HCT116 (cell line): ENCODE data around the gene OTOGL. TPM values are rescaled to one million over a fixed set of nuclear protein-coding genes. Genes with fewer than 3 reads are reported as not detected.

Experiments used
- ATAC-seq: fragments of 200-7000 bp; cut with Tn5 transposase; 2 replicates; pipeline ENCODE4 v1.9.1; 2020; ENCODE audit warnings: mild to moderate bottlenecking, moderate library complexity
- BruUV-seq: library from RNA; stranded (reverse); fragments of 400-500 nt; replicated peaks from 2 replicates; lab custom pipeline; 2021; lab: Mats Ljungman, UMichigan
- CTCF ChIA-PET: fragments of 300-600 bp; sonication (Branson Sonifier 250); formaldehyde crosslinking; loops from one replicate; lab custom pipeline; 2021; ENCODE audit warnings: antibody characterized with exemption; lab: Charles Lee
- POLR2A ChIA-PET: fragments of 300-600, 350-600 bp; sonication (Branson Sonifier 250); formaldehyde crosslinking; loops from one replicate; lab custom pipeline; 2021; ENCODE audit warnings: antibody characterized with exemption; lab: Charles Lee
- RAD21 ChIA-PET, 2 experiments: fragments of 300-600 bp; sonication (Branson Sonifier 250); formaldehyde crosslinking; loops; one replicate each; lab custom pipeline; 2023; ENCODE audit warnings: low total read pairs in 2 of 2; ENCODE audit not compliant: uncharacterized antibody in 2 of 2, unreplicated experiment in 2 of 2, low non-redundant PET in 1 of 2; lab: Charles Lee
- DNase-seq: peaks from one replicate; pipeline ENCODE4 v3.0.0-alpha.2; 2010; ENCODE audit warnings: low read depth, low spot score
- H2AFZ ChIP-seq: fragments of 200-600 bp; shearing (Covaris generic), sonication (generic); 2 replicates; pipeline ENCODE4 v1.6.1; 2017; ENCODE audit warnings: low read depth, mixed run types, mixed read lengths, antibody characterized with exemption, low read length; ENCODE audit not compliant: poor library complexity, severe bottlenecking
- H3K27ac ChIP-seq: 2 replicates; pipeline ENCODE4 v1.5.1; 2012; ENCODE audit warnings: low read depth, low read length
- H3K27me3 ChIP-seq: fragments of 200-600 bp; sonication (generic); 2 replicates; pipeline ENCODE4 v1.6.1; 2016; ENCODE audit warnings: mixed run types, low read length, mixed read lengths; ENCODE audit not compliant: insufficient read depth
- H3K36me3 ChIP-seq, 2 experiments: fragments of 200-500 bp in 1 of 2; fragments of 200-600 bp in 1 of 2; sonication (Bioruptor generic) in 1 of 2; sonication (generic) in 1 of 2; 2 replicates each; pipeline versions ENCODE4 v1.5.1 to v1.6.1; 2014 to 2016; ENCODE audit warnings: low read length in 2 of 2, inconsistent platforms in 1 of 2, mixed read lengths in 1 of 2, mixed run types in 1 of 2; ENCODE audit not compliant: insufficient read depth in 2 of 2, control insufficient read depth in 1 of 2
- H3K4me1 ChIP-seq, 2 experiments: fragments of 200-600 bp in 1 of 2; sonication (generic) in 1 of 2; 2 replicates each; pipeline versions ENCODE4 v1.5.1 to v1.6.1; 2012 to 2017; ENCODE audit warnings: low read length in 2 of 2, inconsistent platforms in 1 of 2, mild to moderate bottlenecking in 1 of 2, mixed read lengths in 1 of 2, mixed run types in 1 of 2, moderate library complexity in 1 of 2; ENCODE audit not compliant: insufficient read depth in 2 of 2, control insufficient read depth in 1 of 2
- H3K4me2 ChIP-seq: fragments of 200-600 bp; sonication (generic); 2 replicates; pipeline ENCODE4 v1.6.1; 2017; ENCODE audit warnings: mixed run types, low read length, mixed read lengths
- H3K4me3 ChIP-seq, 2 experiments: fragments of 200-600 bp in 1 of 2; sonication (generic) in 1 of 2; replicated peaks in 1 of 2; 2 replicates each; pipeline ENCODE4 v1.5.1; 2011 to 2016; ENCODE audit warnings: low read length in 2 of 2, control low read depth in 1 of 2, low read depth in 1 of 2, mild to moderate bottlenecking in 1 of 2, mixed read lengths in 1 of 2, mixed run types in 1 of 2
- H3K79me2 ChIP-seq: fragments of 200-600 bp; sonication (generic); 2 replicates; pipeline ENCODE4 v1.6.1; 2017; ENCODE audit warnings: mild to moderate bottlenecking, mixed run types, low read length, moderate library complexity, mixed read lengths; ENCODE audit not compliant: insufficient read depth
- H3K9ac ChIP-seq: fragments of 200-600 bp; sonication (generic); 2 replicates; pipeline ENCODE4 v1.6.1; 2016; ENCODE audit warnings: low read length, mixed read lengths
- H3K9me2 ChIP-seq: fragments of 200-600 bp; sonication (generic), shearing (Covaris generic); 2 replicates; pipeline ENCODE4 v1.6.1; 2017; ENCODE audit warnings: mixed run types, mild to moderate bottlenecking, moderate library complexity; ENCODE audit not compliant: insufficient read depth
- H3K9me3 ChIP-seq, 2 experiments: fragments of 200-500 bp in 1 of 2; fragments of 200-600 bp in 1 of 2; sonication (Bioruptor generic) in 1 of 2; sonication (generic) in 1 of 2; 2 replicates each; pipeline ENCODE4 v1.6.1; 2014 to 2017; ENCODE audit warnings: low read length in 2 of 2, mixed read lengths in 2 of 2, inconsistent platforms in 1 of 2, low read depth in 1 of 2, mild to moderate bottlenecking in 1 of 2, mixed run types in 1 of 2, moderate library complexity in 1 of 2; ENCODE audit not compliant: control insufficient read depth in 1 of 2, insufficient read depth in 1 of 2
- H4K20me1 ChIP-seq: fragments of 200-600 bp; sonication (generic), shearing (Covaris generic); 2 replicates; pipeline ENCODE4 v1.6.1; 2017; ENCODE audit warnings: mixed run types, mild to moderate bottlenecking, moderate library complexity; ENCODE audit not compliant: insufficient read depth
- CBX3 ChIP-seq: IDR thresholded peaks from 2 replicates; pipeline ENCODE4 v1.6.1; 2012; ENCODE audit warnings: low read depth
- CEBPB ChIP-seq: IDR thresholded peaks from 2 replicates; pipeline ENCODE4 v1.6.1; 2012; ENCODE audit warnings: low read depth
- EGR1 ChIP-seq: IDR thresholded peaks from 2 replicates; pipeline ENCODE4 v1.6.1; 2012; ENCODE audit warnings: low read depth
- ELF1 ChIP-seq: IDR thresholded peaks from 2 replicates; pipeline ENCODE4 v1.6.1; 2012; ENCODE audit warnings: low read depth, borderline replicate concordance
- EZH2phosphoT487 ChIP-seq: fragments of 200-600 bp; IDR thresholded peaks from 2 replicates; pipeline ENCODE4 v1.6.1; 2018; ENCODE audit warnings: antibody characterized with exemption, borderline replicate concordance
- FOSL1 ChIP-seq: IDR thresholded peaks from 2 replicates; pipeline ENCODE4 v1.6.1; 2012; ENCODE audit warnings: low read depth
- JUND ChIP-seq: IDR thresholded peaks from 2 replicates; pipeline ENCODE4 v1.6.1; 2012
- POLR2A ChIP-seq: IDR thresholded peaks from 2 replicates; pipeline ENCODE4 v1.7.0; 2011; ENCODE audit warnings: borderline replicate concordance; ENCODE audit not compliant: insufficient read depth, insufficient read length; ENCODE audit errors: extremely low read depth
- SIN3A ChIP-seq: IDR thresholded peaks from 2 replicates; pipeline ENCODE4 v1.6.1; 2012; ENCODE audit warnings: low read depth
- SP1 ChIP-seq: IDR thresholded peaks from 2 replicates; pipeline ENCODE4 v1.6.1; 2012; ENCODE audit warnings: low read depth
- SRF ChIP-seq: IDR thresholded peaks from 2 replicates; pipeline ENCODE4 v1.6.1; 2012; ENCODE audit warnings: low read depth
- TCF7L2 ChIP-seq: IDR thresholded peaks from 2 replicates; pipeline ENCODE4 v1.7.0; 2011; ENCODE audit warnings: borderline replicate concordance, inconsistent platforms; ENCODE audit not compliant: insufficient read depth, insufficient read length; ENCODE audit errors: extremely low read depth
- YY1 ChIP-seq: IDR thresholded peaks from 2 replicates; pipeline ENCODE4 v1.6.1; 2011; ENCODE audit warnings: low read length, low read depth, moderate library complexity, mild to moderate bottlenecking; ENCODE audit not compliant: insufficient replicate concordance; ENCODE audit errors: extremely low read depth
- ZFX ChIP-seq: fragments of 450-650 bp; IDR thresholded peaks from 2 replicates; pipeline ENCODE4 v1.6.1; 2017
- ZNF274 ChIP-seq: fragments of 200-500 bp; sonication (Bioruptor generic); IDR thresholded peaks from 2 replicates; pipeline ENCODE4 v1.6.1; 2014; ENCODE audit warnings: mild to moderate bottlenecking, low read depth, low read length, inconsistent platforms
- intact Hi-C: fragments of 100-400 bp; cut with micrococcal nuclease; formaldehyde crosslinking; loops from 2 replicates; pipeline ENCODE4 v1.10.0; 2022
- total RNA-seq: library from RNA; stranded (reverse); gene quantifications from one replicate; pipeline ENCODE4 v1.2.1, GENCODE V29; 2021; ENCODE audit not compliant: unreplicated experiment
- TF ChIP-seq, protein P1 (sequence below), 3 experiments: fragments of 200-600 bp in 1 of 3; sonication (generic) in 1 of 3; IDR thresholded peaks in 2 of 3; conservative IDR thresholded peaks in 1 of 3; 2 replicates each; pipeline ENCODE4 v1.5.1; 2012 to 2017; ENCODE audit warnings: low read depth in 2 of 3, low read length in 2 of 3, antibody characterized with exemption in 1 of 3, borderline replicate concordance in 1 of 3, control low read depth in 1 of 3, mild to moderate bottlenecking in 1 of 3, mixed read lengths in 1 of 3, mixed run types in 1 of 3, moderate library complexity in 1 of 3; ENCODE audit not compliant: insufficient read depth in 1 of 3
- TF ChIP-seq, protein P2 (sequence below): IDR thresholded peaks from 2 replicates; pipeline ENCODE4 v1.6.1; 2012
- TF ChIP-seq, protein P3 (sequence below): IDR thresholded peaks from 2 replicates; pipeline ENCODE4 v1.6.1; 2012; ENCODE audit warnings: low read depth
- TF ChIP-seq, protein P4 (sequence below): IDR thresholded peaks from 2 replicates; pipeline ENCODE4 v1.6.1; 2012

OTOGL gene
- total RNA-seq, 1 experiment from 2014 or later: not detected

DNA sequence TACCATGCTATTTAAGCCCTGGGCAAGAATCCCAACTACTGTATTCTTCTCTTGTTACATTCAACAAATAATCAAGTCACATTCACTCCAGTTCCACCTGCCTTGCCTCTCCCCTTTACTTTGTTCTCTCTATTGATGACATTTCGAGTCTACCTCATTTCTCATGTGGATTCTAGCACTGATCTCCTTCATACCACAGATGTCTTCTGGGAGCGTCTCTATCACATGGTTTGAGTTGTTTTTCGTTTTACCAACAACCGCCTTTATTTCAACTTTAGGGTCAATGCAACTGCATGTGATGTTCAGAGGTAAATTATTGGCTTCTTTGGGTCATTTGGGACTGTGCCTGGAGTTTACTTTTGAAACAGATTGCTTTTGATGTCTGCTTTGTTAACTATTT is 40.7 kb downstream of the OTOGL start (continued):
- TF ChIP-seq, protein P1, sequence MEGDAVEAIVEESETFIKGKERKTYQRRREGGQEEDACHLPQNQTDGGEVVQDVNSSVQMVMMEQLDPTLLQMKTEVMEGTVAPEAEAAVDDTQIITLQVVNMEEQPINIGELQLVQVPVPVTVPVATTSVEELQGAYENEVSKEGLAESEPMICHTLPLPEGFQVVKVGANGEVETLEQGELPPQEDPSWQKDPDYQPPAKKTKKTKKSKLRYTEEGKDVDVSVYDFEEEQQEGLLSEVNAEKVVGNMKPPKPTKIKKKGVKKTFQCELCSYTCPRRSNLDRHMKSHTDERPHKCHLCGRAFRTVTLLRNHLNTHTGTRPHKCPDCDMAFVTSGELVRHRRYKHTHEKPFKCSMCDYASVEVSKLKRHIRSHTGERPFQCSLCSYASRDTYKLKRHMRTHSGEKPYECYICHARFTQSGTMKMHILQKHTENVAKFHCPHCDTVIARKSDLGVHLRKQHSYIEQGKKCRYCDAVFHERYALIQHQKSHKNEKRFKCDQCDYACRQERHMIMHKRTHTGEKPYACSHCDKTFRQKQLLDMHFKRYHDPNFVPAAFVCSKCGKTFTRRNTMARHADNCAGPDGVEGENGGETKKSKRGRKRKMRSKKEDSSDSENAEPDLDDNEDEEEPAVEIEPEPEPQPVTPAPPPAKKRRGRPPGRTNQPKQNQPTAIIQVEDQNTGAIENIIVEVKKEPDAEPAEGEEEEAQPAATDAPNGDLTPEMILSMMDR (IDR thresholded peaks at IDR 0.05 in 2 of 3, conservative IDR thresholded peaks at IDR 0.05 in 1 of 3; ENCODE audit: borderline replicate concordance in 1 of 3, insufficient read depth in 1 of 3, low read depth in 2 of 3, low read length in 2 of 3): no peak
- TF ChIP-seq SP1 (no peak), CBX3 (no peak), ZFX (no peak)

DNA sequence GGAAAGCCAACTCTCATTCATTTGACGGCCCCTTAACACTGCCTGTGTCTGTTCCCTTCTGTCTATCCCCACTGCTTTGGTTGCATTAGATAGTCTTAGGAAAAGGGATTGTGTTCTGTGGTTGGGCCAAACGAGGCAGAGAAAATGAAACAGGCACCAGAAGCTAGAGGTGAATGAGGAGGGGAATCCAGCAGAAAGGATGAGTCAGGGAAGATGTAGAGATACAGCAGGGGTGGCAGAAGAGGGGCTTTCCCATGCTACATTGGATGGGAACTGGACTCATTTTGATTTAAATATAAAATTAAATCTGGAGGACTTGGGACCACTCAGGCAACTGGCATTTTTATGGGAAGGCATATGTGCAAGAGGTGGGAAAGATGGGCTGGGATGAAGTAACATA is 43.3 kb downstream of the OTOGL start:
- ATAC-seq (no peak), DNase-seq (no peak)
- Histone ChIP-seq H3K79me2 (no peaks in the 10 kb centered on the region), H3K9me3 (no peaks in the 10 kb centered on the region), H3K27me3 (no peaks in the 10 kb centered on the region; the same call in 1 of the 2 replicates), H3K4me1 (no peaks in the 10 kb centered on the region), H3K36me3 (no peaks in the 10 kb centered on the region), H3K9ac (no peak overlapping the region), H3K9me2 (no peaks in the 10 kb centered on the region), H4K20me1 (no peaks in the 10 kb centered on the region), H2AFZ (no peak overlapping the region), H3K4me2 (no peak overlapping the region), H3K4me3 (no peak overlapping the region), H3K27ac (no peak overlapping the region)
- CTCF ChIA-PET: no interaction called here
- POLR2A ChIA-PET: no interaction called here
- intact Hi-C loops: no loop called here
- BruUV-seq: no TSS peak
- RAD21 ChIA-PET: no interaction called here
- TF ChIP-seq SIN3A (no peak), EGR1 (no peak), ELF1 (no peak), TCF7L2 (no peak), FOSL1 (no peak), YY1 (no peak), POLR2A (no peak), SRF (no peak), EZH2phosphoT487 (no peak), CBX3 (no peak), ZFX (no peak), CEBPB (no peak), ZNF274 (no peak), JUND (no peak)
- TF ChIP-seq, protein P2, sequence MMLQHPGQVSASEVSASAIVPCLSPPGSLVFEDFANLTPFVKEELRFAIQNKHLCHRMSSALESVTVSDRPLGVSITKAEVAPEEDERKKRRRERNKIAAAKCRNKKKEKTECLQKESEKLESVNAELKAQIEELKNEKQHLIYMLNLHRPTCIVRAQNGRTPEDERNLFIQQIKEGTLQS: no peak
- TF ChIP-seq, protein P1 (IDR thresholded peaks at IDR 0.05 in 2 of 3, conservative IDR thresholded peaks at IDR 0.05 in 1 of 3; ENCODE audit: borderline replicate concordance in 1 of 3, insufficient read depth in 1 of 3, low read depth in 2 of 3, low read length in 2 of 3): no peak
- TF ChIP-seq, protein P3, sequence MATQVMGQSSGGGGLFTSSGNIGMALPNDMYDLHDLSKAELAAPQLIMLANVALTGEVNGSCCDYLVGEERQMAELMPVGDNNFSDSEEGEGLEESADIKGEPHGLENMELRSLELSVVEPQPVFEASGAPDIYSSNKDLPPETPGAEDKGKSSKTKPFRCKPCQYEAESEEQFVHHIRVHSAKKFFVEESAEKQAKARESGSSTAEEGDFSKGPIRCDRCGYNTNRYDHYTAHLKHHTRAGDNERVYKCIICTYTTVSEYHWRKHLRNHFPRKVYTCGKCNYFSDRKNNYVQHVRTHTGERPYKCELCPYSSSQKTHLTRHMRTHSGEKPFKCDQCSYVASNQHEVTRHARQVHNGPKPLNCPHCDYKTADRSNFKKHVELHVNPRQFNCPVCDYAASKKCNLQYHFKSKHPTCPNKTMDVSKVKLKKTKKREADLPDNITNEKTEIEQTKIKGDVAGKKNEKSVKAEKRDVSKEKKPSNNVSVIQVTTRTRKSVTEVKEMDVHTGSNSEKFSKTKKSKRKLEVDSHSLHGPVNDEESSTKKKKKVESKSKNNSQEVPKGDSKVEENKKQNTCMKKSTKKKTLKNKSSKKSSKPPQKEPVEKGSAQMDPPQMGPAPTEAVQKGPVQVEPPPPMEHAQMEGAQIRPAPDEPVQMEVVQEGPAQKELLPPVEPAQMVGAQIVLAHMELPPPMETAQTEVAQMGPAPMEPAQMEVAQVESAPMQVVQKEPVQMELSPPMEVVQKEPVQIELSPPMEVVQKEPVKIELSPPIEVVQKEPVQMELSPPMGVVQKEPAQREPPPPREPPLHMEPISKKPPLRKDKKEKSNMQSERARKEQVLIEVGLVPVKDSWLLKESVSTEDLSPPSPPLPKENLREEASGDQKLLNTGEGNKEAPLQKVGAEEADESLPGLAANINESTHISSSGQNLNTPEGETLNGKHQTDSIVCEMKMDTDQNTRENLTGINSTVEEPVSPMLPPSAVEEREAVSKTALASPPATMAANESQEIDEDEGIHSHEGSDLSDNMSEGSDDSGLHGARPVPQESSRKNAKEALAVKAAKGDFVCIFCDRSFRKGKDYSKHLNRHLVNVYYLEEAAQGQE: no peak
- TF ChIP-seq, protein P4, sequence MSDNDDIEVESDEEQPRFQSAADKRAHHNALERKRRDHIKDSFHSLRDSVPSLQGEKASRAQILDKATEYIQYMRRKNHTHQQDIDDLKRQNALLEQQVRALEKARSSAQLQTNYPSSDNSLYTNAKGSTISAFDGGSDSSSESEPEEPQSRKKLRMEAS: no peak
